GM19467 (cell line): ENCODE data around the gene FAM90A1.
"Not testable (repeated sequence)": the region's sequence is repeated elsewhere in the genome, so short reads cannot be mapped to it uniquely, and the experiment has no call there.

Experiments used
- ATAC-seq: cut with Tn5 transposase; IDR thresholded peaks from one replicate; pipeline ENCODE4 v1.9.1; 2021; ENCODE audit warnings: mild to moderate bottlenecking, moderate library complexity; ENCODE audit not compliant: unreplicated experiment

FAM90A1 gene

DNA sequence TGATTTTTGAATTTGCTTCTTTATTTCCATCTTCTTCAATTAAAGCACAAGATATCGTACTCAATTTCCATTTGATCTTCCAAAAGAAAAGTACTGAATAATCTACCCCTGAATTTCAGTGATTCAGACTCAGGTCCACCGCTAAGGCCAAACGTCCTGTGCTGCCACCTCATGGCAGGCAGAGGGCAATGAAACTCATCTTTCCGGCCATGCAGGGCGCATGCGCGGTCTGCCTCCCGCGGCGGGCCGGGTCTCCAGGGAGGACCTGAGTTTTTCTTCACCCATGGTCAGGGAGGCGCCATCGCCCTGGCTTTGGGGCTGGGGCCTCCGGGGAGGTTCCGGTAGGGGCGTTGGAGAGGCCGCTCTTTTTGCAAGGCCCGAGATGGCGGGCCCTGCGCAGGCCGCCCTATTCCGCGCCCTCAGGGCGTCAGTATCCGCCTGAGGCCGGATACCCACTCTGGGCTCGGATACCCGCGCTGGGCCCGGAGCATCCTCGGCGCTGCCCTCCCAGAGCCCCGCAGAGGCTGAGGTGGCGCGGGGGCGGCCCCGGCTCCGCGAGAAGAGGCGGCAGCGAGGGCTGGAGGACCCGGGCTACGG lies 47.3 kb downstream of the FAM90A1 start:
- ATAC-seq = not testable (repeated sequence)

DNA sequence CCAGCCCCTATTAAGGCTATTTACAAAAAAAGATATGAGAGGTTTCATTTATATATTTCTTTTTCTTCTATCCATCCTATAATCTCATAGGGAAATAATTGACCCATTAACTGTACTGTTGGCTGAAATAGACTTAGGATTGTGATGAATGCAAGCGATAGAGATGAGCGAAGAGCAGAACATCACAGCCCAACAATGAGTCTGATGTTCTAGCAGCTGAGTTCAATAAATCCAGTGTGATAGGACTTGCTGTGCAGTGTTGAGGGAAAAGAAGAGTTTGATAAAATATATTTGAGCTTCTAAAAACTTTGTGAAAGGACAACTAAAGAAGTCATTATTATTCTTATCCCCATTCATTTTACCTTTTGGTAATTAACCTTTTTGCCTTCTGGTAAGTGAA lies 54.5 kb downstream of the FAM90A1 start:
- not testable (repeated sequence) for ATAC-seq
